Endothelial cell of umbilical vein (primary cell): ENCODE data around the gene DONSON. TPM values are rescaled to one million over a fixed set of nuclear protein-coding genes. Genes with fewer than 3 reads are reported as not detected.

Experiments used
- BruUV-seq: library from RNA; stranded (reverse); fragments of 400-500 nt; replicated peaks from 2 replicates; lab custom pipeline; 2021; lab: Mats Ljungman, UMichigan
- CTCF ChIA-PET: fragments of 300-600, 350-600 bp; sonication (Branson Sonifier 250); formaldehyde crosslinking; loops from one replicate; lab custom pipeline; 2021; ENCODE audit warnings: antibody characterized with exemption, inconsistent platforms; lab: Charles Lee
- POLR2A ChIA-PET: fragments of 300-600, 350-600 bp; sonication (Branson Sonifier 250); formaldehyde crosslinking; loops from one replicate; lab custom pipeline; 2021; ENCODE audit warnings: antibody characterized with exemption, inconsistent platforms; lab: Charles Lee
- DNase-seq: peaks from one replicate; pipeline ENCODE4 v3.0.0-alpha.2; 2011; ENCODE audit warnings: low read depth, low spot score
- FAIRE-seq: peaks from 2 replicates; lab custom pipeline; 2011; peaks lifted over from hg19 to GRCh38; lab: Jason Lieb, UNC
- H2AFZ ChIP-seq: 2 replicates; pipeline ENCODE4 v1.6.0; 2012; ENCODE audit warnings: low read depth, low read length, control low read depth, inconsistent platforms
- H3K27ac ChIP-seq: 2 replicates; pipeline ENCODE4 v1.5.1; 2011; ENCODE audit warnings: low read depth, mild to moderate bottlenecking, control low read depth, low read length, moderate library complexity; ENCODE audit not compliant: insufficient read depth
- H3K27me3 ChIP-seq, 2 experiments: 2 replicates each; pipeline versions ENCODE4 v1.6.0 to v1.6.1; 2011; ENCODE audit warnings: low read length in 2 of 2, mixed read lengths in 1 of 2; ENCODE audit not compliant: control insufficient read depth in 2 of 2, insufficient read depth in 2 of 2
- H3K36me3 ChIP-seq, 2 experiments: 2 replicates in 1 of 2; 3 replicates in 1 of 2; pipeline ENCODE4 v1.5.1; 2011; ENCODE audit warnings: low read length in 2 of 2, mild to moderate bottlenecking in 1 of 2, moderate library complexity in 1 of 2; ENCODE audit not compliant: control insufficient read depth in 2 of 2, insufficient read depth in 2 of 2; ENCODE audit errors: extremely low read depth in 1 of 2
- H3K4me1 ChIP-seq: 3 replicates; pipeline ENCODE4 v1.5.1; 2011; ENCODE audit warnings: mild to moderate bottlenecking, low read length; ENCODE audit not compliant: control insufficient read depth, insufficient read depth; ENCODE audit errors: extremely low read depth
- H3K4me2 ChIP-seq: 2 replicates; pipeline ENCODE4 v1.6.1; 2011; ENCODE audit warnings: low read length, control low read depth, mixed read lengths; ENCODE audit not compliant: insufficient read depth
- H3K4me3 ChIP-seq, 3 experiments: fragments of 200-600 bp in 1 of 3; sonication (generic), shearing (Covaris generic) in 1 of 3; replicated peaks in 1 of 3; 2 replicates each; pipeline ENCODE4 v1.5.1; 2011 to 2016; ENCODE audit warnings: control low read depth in 3 of 3, low read length in 3 of 3, mild to moderate bottlenecking in 2 of 3, inconsistent platforms in 1 of 3, low read depth in 1 of 3, moderate library complexity in 1 of 3; ENCODE audit not compliant: insufficient read depth in 1 of 3
- H3K79me2 ChIP-seq: 2 replicates; pipeline ENCODE4 v1.6.0; 2012; ENCODE audit warnings: low read length, inconsistent platforms; ENCODE audit not compliant: control insufficient read depth, insufficient read depth
- H3K9ac ChIP-seq: replicated peaks from 2 replicates; pipeline ENCODE3; 2011; ENCODE audit warnings: low read length, control low read depth; ENCODE audit not compliant: insufficient read depth; ENCODE audit errors: extremely low read depth
- H3K9me1 ChIP-seq: replicated peaks from 3 replicates; pipeline ENCODE4 v1.6.0; 2011; ENCODE audit warnings: mild to moderate bottlenecking, low read length; ENCODE audit not compliant: control insufficient read depth, insufficient read depth; ENCODE audit errors: extremely low read depth
- H3K9me3 ChIP-seq: replicated peaks from 2 replicates; pipeline ENCODE4 v1.5.1; 2012; ENCODE audit warnings: low read length, inconsistent platforms; ENCODE audit not compliant: control insufficient read depth, insufficient read depth
- H4K20me1 ChIP-seq: replicated peaks from 2 replicates; pipeline ENCODE3; 2011; ENCODE audit warnings: mild to moderate bottlenecking, low read length; ENCODE audit not compliant: control insufficient read depth, insufficient read depth; ENCODE audit errors: extremely low read depth
- FOS ChIP-seq: IDR thresholded peaks from 2 replicates; pipeline ENCODE4 v1.6.1; 2011; ENCODE audit warnings: mild to moderate bottlenecking, low read length, moderate library complexity, borderline replicate concordance; ENCODE audit not compliant: insufficient read depth
- GATA2 ChIP-seq: IDR thresholded peaks from 2 replicates; pipeline ENCODE4 v1.7.0; 2011; ENCODE audit warnings: low read depth, mild to moderate bottlenecking, moderate library complexity, mixed read lengths, low read length; ENCODE audit not compliant: insufficient read length, insufficient read depth
- JUN ChIP-seq: IDR thresholded peaks from 2 replicates; pipeline ENCODE4 v1.6.1; 2011; ENCODE audit warnings: borderline replicate concordance, low read depth; ENCODE audit not compliant: insufficient read length, insufficient read depth
- POLR2A ChIP-seq: IDR thresholded peaks from 2 replicates; pipeline ENCODE4 v1.6.1; 2012; ENCODE audit warnings: low read depth, mild to moderate bottlenecking, control low read depth, low read length
- POLR2AphosphoS5 ChIP-seq: IDR thresholded peaks from 2 replicates; pipeline ENCODE4 v1.6.1; 2012; ENCODE audit warnings: low read depth, mild to moderate bottlenecking, control low read depth, low read length, moderate library complexity; ENCODE audit not compliant: insufficient read depth
- dilution Hi-C: fragments of 300-500 bp; cut with MboI; formaldehyde crosslinking; loops from one replicate; pipeline ENCODE4 v1.15.0; 2019; ENCODE audit warnings: low sequenced_read_pairs; ENCODE audit not compliant: extremely low pct_ligation_motif_present
- intact Hi-C: fragments of 100-400 bp; cut with micrococcal nuclease; formaldehyde crosslinking; loops from one replicate; pipeline ENCODE4 v1.10.0; 2022
- polyA plus RNA-seq, 4 experiments: library from polyadenylated mRNA; depleted of rRNA in 3 of 4; stranded (reverse) in 3 of 4; unstranded in 1 of 4; fragments of >200 nt; gene quantifications; 2 replicates each; pipeline versions ENCODE4 v1.2.1 to v1.2.3, GENCODE V29; 2011 to 2012; ENCODE audit warnings: missing spikeins in 1 of 4
- total RNA-seq: library from RNA; stranded (reverse); gene quantifications from 2 replicates; pipeline ENCODE4 v1.2.3, GENCODE V29; 2021
- TF ChIP-seq, protein P1 (sequence below): IDR thresholded peaks from 2 replicates; pipeline ENCODE4 v1.6.1; 2011; ENCODE audit not compliant: insufficient read depth, insufficient read length
- TF ChIP-seq, protein P2 (sequence below), 2 donors: IDR thresholded peaks; 1 replicate in 1 of 2; 2 replicates in 1 of 2; pipeline ENCODE4 v1.5.1; 2011; ENCODE audit warnings: low read length in 2 of 2, mild to moderate bottlenecking in 2 of 2, moderate library complexity in 2 of 2, control low read depth in 1 of 2, inconsistent platforms in 1 of 2, low read depth in 1 of 2; ENCODE audit not compliant: insufficient read depth in 1 of 2; ENCODE audit errors: extremely low read depth in 1 of 2

DONSON gene
- total and polyA plus RNA-seq, 2 donors (not counting 3 experiments of a cell fraction or from before 2014, with no cell fraction given): 14.3 to 29.4 TPM

DNA sequence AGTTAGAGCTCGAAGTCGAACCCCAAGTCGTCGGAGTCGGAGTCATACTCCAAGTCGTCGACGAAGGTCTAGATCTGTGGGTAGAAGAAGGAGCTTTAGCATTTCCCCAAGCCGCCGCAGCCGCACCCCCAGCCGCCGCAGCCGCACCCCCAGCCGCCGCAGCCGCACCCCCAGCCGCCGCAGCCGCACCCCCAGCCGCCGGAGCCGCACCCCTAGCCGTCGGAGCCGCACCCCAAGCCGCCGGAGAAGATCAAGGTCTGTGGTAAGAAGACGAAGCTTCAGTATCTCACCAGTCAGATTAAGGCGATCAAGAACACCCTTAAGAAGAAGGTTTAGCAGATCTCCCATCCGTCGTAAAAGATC lies 33.5 kb downstream of the DONSON start:
- H3K79me2 ChIP-seq: peaks cover 98% of the 10 kb centered on the region
- DNase-seq (no peak), FAIRE-seq (no peak)
- no peak overlapping the region for H3K4me2 ChIP-seq
- H3K4me3 ChIP-seq: no peak overlapping the region
- dilution Hi-C loops: no loop called here
- no peaks in the 10 kb centered on the region for H3K27me3 ChIP-seq
- peaks cover 48 to 68% of the 10 kb centered on the region in 2 experiments for H3K36me3 ChIP-seq
- ChIA-PET CTCF (interaction anchor here (1.1 to 2.8 kb wide), 3 partner anchors 13 to 51 kb away, joined by 4 to 12 read pairs (median 6); no protein-coding TSS in a partner anchor), POLR2A (no interaction called here)
- H4K20me1 ChIP-seq: peaks cover 20% of the 10 kb centered on the region
- no peak for TF ChIP-seq FOS
- TF ChIP-seq GATA2: no peak
- TF ChIP-seq, protein P1, sequence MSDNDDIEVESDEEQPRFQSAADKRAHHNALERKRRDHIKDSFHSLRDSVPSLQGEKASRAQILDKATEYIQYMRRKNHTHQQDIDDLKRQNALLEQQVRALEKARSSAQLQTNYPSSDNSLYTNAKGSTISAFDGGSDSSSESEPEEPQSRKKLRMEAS: no peak
- no peak for TF ChIP-seq JUN
- TF ChIP-seq POLR2A: no peak
- TF ChIP-seq POLR2AphosphoS5: no peak
- TF ChIP-seq, protein P2, sequence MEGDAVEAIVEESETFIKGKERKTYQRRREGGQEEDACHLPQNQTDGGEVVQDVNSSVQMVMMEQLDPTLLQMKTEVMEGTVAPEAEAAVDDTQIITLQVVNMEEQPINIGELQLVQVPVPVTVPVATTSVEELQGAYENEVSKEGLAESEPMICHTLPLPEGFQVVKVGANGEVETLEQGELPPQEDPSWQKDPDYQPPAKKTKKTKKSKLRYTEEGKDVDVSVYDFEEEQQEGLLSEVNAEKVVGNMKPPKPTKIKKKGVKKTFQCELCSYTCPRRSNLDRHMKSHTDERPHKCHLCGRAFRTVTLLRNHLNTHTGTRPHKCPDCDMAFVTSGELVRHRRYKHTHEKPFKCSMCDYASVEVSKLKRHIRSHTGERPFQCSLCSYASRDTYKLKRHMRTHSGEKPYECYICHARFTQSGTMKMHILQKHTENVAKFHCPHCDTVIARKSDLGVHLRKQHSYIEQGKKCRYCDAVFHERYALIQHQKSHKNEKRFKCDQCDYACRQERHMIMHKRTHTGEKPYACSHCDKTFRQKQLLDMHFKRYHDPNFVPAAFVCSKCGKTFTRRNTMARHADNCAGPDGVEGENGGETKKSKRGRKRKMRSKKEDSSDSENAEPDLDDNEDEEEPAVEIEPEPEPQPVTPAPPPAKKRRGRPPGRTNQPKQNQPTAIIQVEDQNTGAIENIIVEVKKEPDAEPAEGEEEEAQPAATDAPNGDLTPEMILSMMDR (IDR thresholded peaks at IDR 0.05; ENCODE audit: extremely low read depth in 1 of 2, insufficient read depth in 1 of 2, low read depth in 1 of 2, low read length in 2 of 2): no peak
- intact Hi-C loops: no loop called here
- H3K9ac ChIP-seq: no peak overlapping the region
- no peaks in the 10 kb centered on the region for H3K4me1 ChIP-seq
- H3K9me3 ChIP-seq: no peaks in the 10 kb centered on the region
- H3K9me1 ChIP-seq: no peaks in the 10 kb centered on the region
- no peak overlapping the region for H2AFZ ChIP-seq
- no peak overlapping the region for H3K27ac ChIP-seq
- no TSS peak for BruUV-seq
